ENCODE measurements around the gene RNF26.

- TF ChIP-seq CTCF (IDR thresholded peaks at IDR 0.05): no peak
- TF ChIP-seq POLR2A (IDR thresholded peaks at IDR 0.05): no peak
These were observed 46.1 kb upstream of the RNF26 start for GRCh38 chr11:119288219-119288618.
